Hepatocyte (in vitro differentiated cells): Measurements from ENCODE around the gene KCNJ2. TPM values are rescaled to one million over a fixed set of nuclear protein-coding genes. Genes with fewer than 3 reads are reported as not detected.

Experiments
- DNase-seq: peaks from one replicate; pipeline ENCODE4 v3.0.0-alpha.2; 2016; ENCODE audit warnings: low spot score
- H2AFZ ChIP-seq: fragments of 200-600 bp; sonication (generic); 2 replicates; pipeline ENCODE4 v1.6.0; 2016; ENCODE audit warnings: antibody characterized with exemption, mild to moderate bottlenecking
- H3K27ac ChIP-seq: fragments of 200-600 bp; sonication (generic); 2 replicates; pipeline ENCODE4 v1.5.1; 2016; ENCODE audit warnings: mild to moderate bottlenecking
- H3K27me3 ChIP-seq: fragments of 200-600 bp; sonication (generic); 2 replicates; pipeline ENCODE4 v1.6.1; 2016
- H3K36me3 ChIP-seq: fragments of 200-600 bp; sonication (generic); replicated peaks from 2 replicates; pipeline ENCODE4 v1.5.1; 2016; ENCODE audit warnings: low read depth; ENCODE audit not compliant: insufficient read depth
- H3K4me1 ChIP-seq: fragments of 200-600 bp; sonication (generic); 2 replicates; pipeline ENCODE4 v1.5.1; 2016; ENCODE audit warnings: mild to moderate bottlenecking, moderate library complexity; ENCODE audit not compliant: insufficient read depth
- H3K4me2 ChIP-seq: fragments of 200-600 bp; sonication (generic); 2 replicates; pipeline ENCODE4 v1.6.0; 2016
- H3K4me3 ChIP-seq: fragments of 200-600 bp; sonication (generic); 2 replicates; pipeline ENCODE4 v1.5.1; 2016; ENCODE audit warnings: mild to moderate bottlenecking
- H3K79me2 ChIP-seq: fragments of 200-600 bp; sonication (generic); 2 replicates; pipeline ENCODE4 v1.6.0; 2017; ENCODE audit warnings: mild to moderate bottlenecking
- H3K9me2 ChIP-seq: fragments of 200-600 bp; sonication (generic); replicated peaks from 2 replicates; pipeline ENCODE4 v1.6.0; 2017; ENCODE audit warnings: mild to moderate bottlenecking; ENCODE audit not compliant: insufficient read depth
- H3K9me3 ChIP-seq: fragments of 200-600 bp; sonication (generic); 2 replicates; pipeline ENCODE4 v1.5.1; 2016; ENCODE audit warnings: low read depth, mild to moderate bottlenecking
- H4K20me1 ChIP-seq: fragments of 200-600 bp; sonication (generic); 2 replicates; pipeline ENCODE4 v1.6.0; 2016; ENCODE audit warnings: mild to moderate bottlenecking; ENCODE audit not compliant: insufficient read depth, poor library complexity, severe bottlenecking
- EZH2 ChIP-seq: fragments of 200-600 bp; sonication (generic); IDR thresholded peaks from 2 replicates; pipeline ENCODE4 v1.6.1; 2016; ENCODE audit warnings: antibody characterized with exemption, mild to moderate bottlenecking, borderline replicate concordance
- EZH2phosphoT487 ChIP-seq: fragments of 200-600 bp; sonication (generic); IDR thresholded peaks from one replicate; pipeline ENCODE4 v1.6.1; 2018; ENCODE audit warnings: antibody characterized with exemption, mild to moderate bottlenecking, low read depth, moderate library complexity; ENCODE audit not compliant: unreplicated experiment, severe bottlenecking
- WGBS: methylation state at CpG from one replicate; pipeline ENCODE4 v1.1.6; 2016; ENCODE audit warnings: low lambda C conversion rate; ENCODE audit errors: missing lambda C conversion rate; 5-methylcytosine and 5-hydroxymethylcytosine counted together
- polyA plus RNA-seq: library from polyadenylated mRNA; unstranded; fragments of >200 nt; fragmentation: Nextera tagmentation; extraction: Ambion mirVana; gene quantifications from 2 replicates; pipeline ENCODE4 v1.2.1, GENCODE V29; 2016
- total RNA-seq: library from RNA; depleted of rRNA; stranded (reverse); fragments of >200 nt; gene quantifications from 2 replicates; pipeline ENCODE4 v1.2.3, GENCODE V29; 2014
- TF ChIP-seq, protein P1 (sequence below): fragments of 200-600 bp; sonication (generic); IDR thresholded peaks from 2 replicates; pipeline ENCODE4 v1.5.1; 2016; ENCODE audit warnings: antibody characterized with exemption, mild to moderate bottlenecking; ENCODE audit not compliant: poor library complexity

KCNJ2 gene
- total and polyA plus RNA-seq, 2 experiments from 2014 or later: 1.0 to 3.0 TPM

DNA sequence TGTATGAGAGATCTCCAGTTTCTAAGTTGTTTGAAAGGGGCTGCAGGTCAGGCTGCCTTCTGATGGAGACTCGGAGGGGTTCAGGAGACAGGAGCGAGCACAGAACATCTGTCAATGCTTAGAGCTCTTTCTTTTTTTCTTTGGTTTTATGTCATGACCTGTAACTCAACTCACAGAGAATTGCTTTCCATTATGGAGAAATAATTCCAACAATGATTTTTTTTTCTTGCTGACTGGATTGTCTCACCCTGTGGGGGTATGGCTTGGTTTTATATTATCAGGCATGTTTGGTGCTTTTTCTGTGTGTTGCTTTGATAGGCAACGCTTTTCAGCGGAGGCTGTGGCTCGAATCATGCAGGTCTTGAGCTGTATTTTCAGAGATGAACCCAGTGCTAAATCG is 10.7 kb upstream of the KCNJ2 start:
- 80% methylated on average over 6 of the region's 6 CpGs for WGBS
- no peak overlapping the region for H3K4me3 ChIP-seq
- no peaks in the 10 kb centered on the region for H3K27me3 ChIP-seq

DNA sequence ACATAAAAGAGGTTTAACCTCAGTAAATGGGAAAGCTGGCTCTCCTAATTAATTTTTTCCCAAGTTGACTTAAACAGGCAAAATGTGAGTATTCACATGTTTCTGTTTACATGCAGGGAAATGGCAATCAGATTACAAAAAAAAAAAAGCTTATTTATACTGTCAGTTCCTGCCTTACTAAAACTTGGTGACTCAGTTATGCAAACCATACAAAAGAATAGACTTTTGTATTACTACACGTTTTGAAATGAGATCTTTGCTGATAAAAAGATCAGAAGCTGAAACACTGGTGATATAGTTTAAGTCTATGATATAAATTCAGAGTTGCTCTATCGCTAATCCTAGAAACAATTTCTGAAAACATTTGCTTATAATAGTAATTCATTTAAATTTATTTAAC is 9.4 kb upstream of the KCNJ2 start:
- WGBS: 70% methylated on average over 2 of the region's 2 CpGs
- no peaks in the 10 kb centered on the region for H3K79me2 ChIP-seq
- H4K20me1 ChIP-seq: no peaks in the 10 kb centered on the region
- no peak overlapping the region for H3K27ac ChIP-seq
- H3K9me2 ChIP-seq: no peaks in the 10 kb centered on the region
- H3K4me1 ChIP-seq: no peaks in the 10 kb centered on the region
- no peaks in the 10 kb centered on the region for H3K9me3 ChIP-seq
- H3K36me3 ChIP-seq: no peaks in the 10 kb centered on the region
- no peak for DNase-seq
- TF ChIP-seq EZH2phosphoT487: no peak
- TF ChIP-seq, protein P1, sequence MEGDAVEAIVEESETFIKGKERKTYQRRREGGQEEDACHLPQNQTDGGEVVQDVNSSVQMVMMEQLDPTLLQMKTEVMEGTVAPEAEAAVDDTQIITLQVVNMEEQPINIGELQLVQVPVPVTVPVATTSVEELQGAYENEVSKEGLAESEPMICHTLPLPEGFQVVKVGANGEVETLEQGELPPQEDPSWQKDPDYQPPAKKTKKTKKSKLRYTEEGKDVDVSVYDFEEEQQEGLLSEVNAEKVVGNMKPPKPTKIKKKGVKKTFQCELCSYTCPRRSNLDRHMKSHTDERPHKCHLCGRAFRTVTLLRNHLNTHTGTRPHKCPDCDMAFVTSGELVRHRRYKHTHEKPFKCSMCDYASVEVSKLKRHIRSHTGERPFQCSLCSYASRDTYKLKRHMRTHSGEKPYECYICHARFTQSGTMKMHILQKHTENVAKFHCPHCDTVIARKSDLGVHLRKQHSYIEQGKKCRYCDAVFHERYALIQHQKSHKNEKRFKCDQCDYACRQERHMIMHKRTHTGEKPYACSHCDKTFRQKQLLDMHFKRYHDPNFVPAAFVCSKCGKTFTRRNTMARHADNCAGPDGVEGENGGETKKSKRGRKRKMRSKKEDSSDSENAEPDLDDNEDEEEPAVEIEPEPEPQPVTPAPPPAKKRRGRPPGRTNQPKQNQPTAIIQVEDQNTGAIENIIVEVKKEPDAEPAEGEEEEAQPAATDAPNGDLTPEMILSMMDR: no peak
- no peak for TF ChIP-seq EZH2
- no peak overlapping the region for H3K4me3 ChIP-seq
- no peak overlapping the region for H2AFZ ChIP-seq
- no peak overlapping the region for H3K4me2 ChIP-seq
- H3K27me3 ChIP-seq: no peaks in the 10 kb centered on the region

More for the DNA sequence above, 10.7 kb upstream of the KCNJ2 start:
- Histone ChIP-seq H3K79me2 (no peaks in the 10 kb centered on the region), H3K9me3 (no peaks in the 10 kb centered on the region), H3K27ac (no peak overlapping the region), H2AFZ (no peak overlapping the region), H3K4me2 (no peak overlapping the region), H3K4me1 (no peaks in the 10 kb centered on the region), H3K36me3 (no peaks in the 10 kb centered on the region), H3K9me2 (no peaks in the 10 kb centered on the region), H4K20me1 (no peaks in the 10 kb centered on the region)
- TF ChIP-seq, protein P1: no peak
- TF ChIP-seq EZH2 (no peak), EZH2phosphoT487 (no peak)
- no peak for DNase-seq

DNA sequence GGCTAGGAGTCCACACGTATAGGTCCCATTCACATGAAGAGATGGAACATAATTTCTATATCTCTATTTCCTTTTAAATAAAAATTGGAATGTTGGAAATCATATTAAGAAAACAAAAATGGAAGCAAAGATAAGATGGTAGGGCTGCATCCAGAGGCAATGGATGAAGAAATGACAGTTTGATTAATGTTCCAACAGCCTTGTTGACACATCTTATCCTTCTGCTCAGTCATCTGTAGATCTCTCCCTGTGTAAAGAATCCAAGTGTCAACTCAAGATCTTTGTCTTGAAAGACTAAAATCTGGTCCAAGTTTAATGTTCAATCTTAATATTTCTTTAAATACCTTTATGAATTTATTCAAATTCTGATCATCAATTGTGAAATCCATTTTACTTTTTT is 7.8 kb upstream of the KCNJ2 start:
- Histone ChIP-seq H3K9me3 (no peaks in the 10 kb centered on the region), H3K27ac (no peak overlapping the region), H3K79me2 (no peaks in the 10 kb centered on the region), H3K4me2 (no peak overlapping the region), H3K4me1 (no peaks in the 10 kb centered on the region), H3K36me3 (no peaks in the 10 kb centered on the region), H4K20me1 (no peaks in the 10 kb centered on the region), H2AFZ (no peak overlapping the region), H3K4me3 (no peak overlapping the region), H3K9me2 (no peaks in the 10 kb centered on the region), H3K27me3 (no peaks in the 10 kb centered on the region)
- no peak for DNase-seq
- TF ChIP-seq EZH2 (no peak), EZH2phosphoT487 (no peak)
- TF ChIP-seq, protein P1: no peak
- WGBS: 90% methylated on average over 1 of the region's 1 CpG

DNA sequence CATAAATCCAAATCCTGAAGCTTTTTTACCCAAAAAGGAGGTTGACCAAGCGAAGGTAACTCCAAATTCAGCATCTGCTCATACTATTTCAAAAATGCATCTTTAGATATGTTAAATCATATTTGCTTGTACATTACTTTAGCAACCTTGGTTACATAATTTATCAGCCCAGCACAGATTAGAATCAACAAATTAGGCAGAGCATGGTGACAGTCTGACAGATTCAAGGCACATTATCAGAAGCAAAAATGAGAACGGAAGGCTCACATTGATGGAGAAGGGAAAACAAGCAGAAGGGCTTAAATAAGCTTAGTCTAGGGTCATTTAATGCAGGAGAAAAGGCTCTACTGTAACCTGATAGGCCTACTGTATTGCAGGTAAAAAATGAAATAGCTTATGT is 3.9 kb upstream of the KCNJ2 start:
- DNase-seq: no peak
- WGBS: 71% methylated on average over 2 of the region's 2 CpGs
- Histone ChIP-seq H3K27ac (no peak overlapping the region), H3K4me2 (no peak overlapping the region), H3K4me1 (no peaks in the 10 kb centered on the region), H2AFZ (no peak overlapping the region), H3K4me3 (no peak overlapping the region), H3K27me3 (no peaks in the 10 kb centered on the region), H3K9me3 (no peaks in the 10 kb centered on the region), H3K36me3 (no peaks in the 10 kb centered on the region), H3K9me2 (no peaks in the 10 kb centered on the region), H3K79me2 (no peaks in the 10 kb centered on the region), H4K20me1 (no peaks in the 10 kb centered on the region)
- TF ChIP-seq, protein P1: no peak
- TF ChIP-seq EZH2 (no peak), EZH2phosphoT487 (no peak)
